Glutamatergic neuron (in vitro differentiated cells): ENCODE results near the gene PPP2R2B. TPM values are rescaled to one million over a fixed set of nuclear protein-coding genes. Genes with fewer than 3 reads are reported as not detected.
"Not testable (repeated sequence)": the region's sequence is repeated elsewhere in the genome, so short reads cannot be mapped to it uniquely, and the experiment has no call there.

Experiments
- DNase-seq: peaks from one replicate; pipeline ENCODE4 v3.0.0; 2022
- H3K27ac Mint-ChIP-seq: one replicate; pipeline ENCODE4 v1.8.0; 2020; ENCODE audit warnings: mild to moderate bottlenecking, mixed read lengths, inconsistent platforms; ENCODE audit not compliant: unreplicated experiment
- H3K27me3 Mint-ChIP-seq: one replicate; pipeline ENCODE4 v1.8.0; 2020; ENCODE audit warnings: mild to moderate bottlenecking, moderate library complexity, mixed read lengths, inconsistent platforms; ENCODE audit not compliant: unreplicated experiment
- H3K36me3 Mint-ChIP-seq: one replicate; pipeline ENCODE4 v1.8.0; 2020; ENCODE audit warnings: mild to moderate bottlenecking, mixed read lengths, inconsistent platforms; ENCODE audit not compliant: unreplicated experiment
- H3K4me1 Mint-ChIP-seq: one replicate; pipeline ENCODE4 v1.8.0; 2020; ENCODE audit warnings: mild to moderate bottlenecking, low read depth, mixed read lengths, inconsistent platforms; ENCODE audit not compliant: unreplicated experiment
- H3K4me3 Mint-ChIP-seq: one replicate; pipeline ENCODE4 v1.8.0; 2020; ENCODE audit warnings: mild to moderate bottlenecking, mixed read lengths, inconsistent platforms; ENCODE audit not compliant: unreplicated experiment
- H3K9me3 Mint-ChIP-seq: one replicate; pipeline ENCODE4 v1.8.0; 2020; ENCODE audit warnings: mild to moderate bottlenecking, moderate library complexity, mixed read lengths, inconsistent platforms; ENCODE audit not compliant: unreplicated experiment
- total RNA-seq: library from RNA; stranded (reverse); fragmentation: NEBNext Ultra II Directional; extraction: Animal tissue kit (Norgen Biotek cat#: 25700); gene quantifications from one replicate; pipeline ENCODE4 v1.2.1, GENCODE V29; 2021; ENCODE audit not compliant: unreplicated experiment
- TF ChIP-seq, protein P1 (sequence below): fragments of 200-600 bp; sonication (generic); IDR thresholded peaks from one replicate; pipeline ENCODE4 v1.5.0; 2021; ENCODE audit not compliant: partially characterized antibody, unreplicated experiment

The PPP2R2B gene
- total RNA-seq, 1 donor from 2014 or later: 11.4 TPM

DNA sequence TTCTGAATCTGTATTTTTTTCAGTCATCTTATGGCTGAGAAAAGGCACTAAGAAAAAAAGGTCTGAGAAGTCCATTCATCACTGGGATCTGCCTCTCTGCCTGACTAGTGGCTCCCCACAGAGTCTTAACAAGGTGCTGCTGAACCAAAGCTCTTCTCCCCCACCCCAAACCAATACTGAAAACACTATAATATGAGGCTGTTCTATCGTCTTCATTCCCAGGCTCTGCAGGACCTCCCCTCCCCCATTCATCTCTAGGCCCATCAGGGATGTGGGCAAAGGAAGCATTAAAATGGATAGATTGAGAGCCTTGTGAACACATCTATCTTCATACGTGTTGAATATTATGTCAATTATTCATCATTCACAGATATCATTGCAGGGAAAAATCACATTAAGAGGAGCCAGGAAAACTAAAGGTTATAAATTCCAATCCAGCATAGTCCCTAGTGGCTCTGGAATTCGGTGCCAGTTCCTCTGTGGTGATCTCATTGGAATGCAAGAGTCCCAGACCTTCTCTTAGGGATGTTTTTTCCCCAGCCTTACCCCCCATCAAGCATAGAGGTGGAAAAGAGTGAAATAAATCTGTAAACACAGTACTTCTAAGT lies 318.2 kb downstream of the PPP2R2B start:
- no peak for DNase-seq
- Mint-ChIP-seq H3K4me1 (peaks cover 5% of the 10 kb centered on the region), H3K9me3 (peaks cover 2% of the 10 kb centered on the region), H3K36me3 (peaks cover 10% of the 10 kb centered on the region), H3K27ac (no peak overlapping the region), H3K27me3 (no peaks in the 10 kb centered on the region), H3K4me3 (no peak overlapping the region)
- TF ChIP-seq, protein P1, sequence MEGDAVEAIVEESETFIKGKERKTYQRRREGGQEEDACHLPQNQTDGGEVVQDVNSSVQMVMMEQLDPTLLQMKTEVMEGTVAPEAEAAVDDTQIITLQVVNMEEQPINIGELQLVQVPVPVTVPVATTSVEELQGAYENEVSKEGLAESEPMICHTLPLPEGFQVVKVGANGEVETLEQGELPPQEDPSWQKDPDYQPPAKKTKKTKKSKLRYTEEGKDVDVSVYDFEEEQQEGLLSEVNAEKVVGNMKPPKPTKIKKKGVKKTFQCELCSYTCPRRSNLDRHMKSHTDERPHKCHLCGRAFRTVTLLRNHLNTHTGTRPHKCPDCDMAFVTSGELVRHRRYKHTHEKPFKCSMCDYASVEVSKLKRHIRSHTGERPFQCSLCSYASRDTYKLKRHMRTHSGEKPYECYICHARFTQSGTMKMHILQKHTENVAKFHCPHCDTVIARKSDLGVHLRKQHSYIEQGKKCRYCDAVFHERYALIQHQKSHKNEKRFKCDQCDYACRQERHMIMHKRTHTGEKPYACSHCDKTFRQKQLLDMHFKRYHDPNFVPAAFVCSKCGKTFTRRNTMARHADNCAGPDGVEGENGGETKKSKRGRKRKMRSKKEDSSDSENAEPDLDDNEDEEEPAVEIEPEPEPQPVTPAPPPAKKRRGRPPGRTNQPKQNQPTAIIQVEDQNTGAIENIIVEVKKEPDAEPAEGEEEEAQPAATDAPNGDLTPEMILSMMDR: no peak

DNA sequence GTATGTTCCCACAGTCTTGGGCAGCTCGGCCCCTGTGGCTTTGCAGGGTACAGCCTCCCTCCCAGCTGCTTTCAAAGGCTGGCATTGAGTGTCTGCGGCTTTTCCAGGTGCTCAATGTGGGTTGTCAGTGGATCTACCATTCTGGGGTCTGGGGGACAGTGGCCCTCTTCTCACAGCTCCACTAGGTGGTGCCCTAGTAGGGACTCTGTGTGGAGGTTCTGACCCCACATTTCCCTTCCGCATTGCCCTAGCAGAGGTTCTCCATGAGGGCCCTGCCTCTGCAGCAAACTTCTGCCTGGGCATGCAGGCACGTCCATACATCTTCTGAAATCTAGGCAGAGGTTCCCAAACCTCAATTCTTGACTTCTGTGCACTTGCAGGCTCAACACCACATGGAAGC lies 321.7 kb downstream of the PPP2R2B start:
- not testable (repeated sequence) for H3K27ac Mint-ChIP-seq, H3K9me3 Mint-ChIP-seq, H3K4me1 Mint-ChIP-seq, H3K4me3 Mint-ChIP-seq, DNase-seq, H3K36me3 Mint-ChIP-seq, H3K27me3 Mint-ChIP-seq

DNA sequence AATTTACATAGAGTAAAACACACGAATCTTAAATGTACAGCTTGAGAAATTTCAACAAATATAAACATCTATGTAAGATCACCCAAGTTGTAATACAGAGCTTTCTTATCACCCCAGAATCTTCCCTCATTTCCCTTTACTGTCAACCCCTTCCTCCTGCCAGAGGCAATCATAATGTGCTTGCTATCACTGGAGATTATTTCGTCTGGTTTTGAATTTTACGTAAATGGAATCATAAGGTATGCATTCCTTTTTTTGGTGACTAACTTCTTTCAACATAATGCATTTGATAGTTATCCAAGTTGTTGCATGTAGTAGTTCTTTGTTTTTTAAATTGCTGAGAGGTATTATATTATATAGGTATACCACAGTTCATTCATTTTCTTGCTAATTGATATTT lies 325.1 kb downstream of the PPP2R2B start:
- no peak overlapping the region for H3K27ac Mint-ChIP-seq
- H3K27me3 Mint-ChIP-seq: no peaks in the 10 kb centered on the region
- H3K4me1 Mint-ChIP-seq: peaks cover 6% of the 10 kb centered on the region
- DNase-seq: no peak
- H3K4me3 Mint-ChIP-seq: no peak overlapping the region
- TF ChIP-seq, protein P1: no peak
- peaks cover 2% of the 10 kb centered on the region for H3K9me3 Mint-ChIP-seq
- peaks cover 10% of the 10 kb centered on the region for H3K36me3 Mint-ChIP-seq

DNA sequence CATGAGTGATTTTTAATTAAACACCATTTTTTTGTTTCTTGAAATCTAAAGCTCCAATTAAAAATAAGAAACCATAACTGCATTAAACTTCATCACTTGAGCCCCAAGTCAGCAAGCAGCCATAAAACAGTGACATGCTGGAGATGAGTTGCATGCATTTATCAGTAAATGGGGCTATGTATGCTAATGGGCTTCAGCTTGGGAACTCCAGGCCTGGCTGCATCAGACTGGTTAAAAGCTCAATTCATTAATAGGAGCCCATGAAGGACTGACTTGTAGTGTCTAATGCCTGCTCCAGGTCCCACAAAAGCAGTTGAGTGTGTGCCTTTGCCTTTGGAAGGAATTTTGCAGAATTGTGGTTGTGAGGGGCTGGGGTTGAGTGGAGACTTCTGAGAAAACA lies 328.9 kb downstream of the PPP2R2B start:
- H3K9me3 Mint-ChIP-seq: no peaks in the 10 kb centered on the region
- TF ChIP-seq, protein P1: no peak
- H3K27me3 Mint-ChIP-seq: no peaks in the 10 kb centered on the region
- DNase-seq: no peak
- H3K36me3 Mint-ChIP-seq: no peaks in the 10 kb centered on the region
- no peak overlapping the region for H3K4me3 Mint-ChIP-seq
- peaks cover 7% of the 10 kb centered on the region for H3K4me1 Mint-ChIP-seq
- H3K27ac Mint-ChIP-seq: no peak overlapping the region

DNA sequence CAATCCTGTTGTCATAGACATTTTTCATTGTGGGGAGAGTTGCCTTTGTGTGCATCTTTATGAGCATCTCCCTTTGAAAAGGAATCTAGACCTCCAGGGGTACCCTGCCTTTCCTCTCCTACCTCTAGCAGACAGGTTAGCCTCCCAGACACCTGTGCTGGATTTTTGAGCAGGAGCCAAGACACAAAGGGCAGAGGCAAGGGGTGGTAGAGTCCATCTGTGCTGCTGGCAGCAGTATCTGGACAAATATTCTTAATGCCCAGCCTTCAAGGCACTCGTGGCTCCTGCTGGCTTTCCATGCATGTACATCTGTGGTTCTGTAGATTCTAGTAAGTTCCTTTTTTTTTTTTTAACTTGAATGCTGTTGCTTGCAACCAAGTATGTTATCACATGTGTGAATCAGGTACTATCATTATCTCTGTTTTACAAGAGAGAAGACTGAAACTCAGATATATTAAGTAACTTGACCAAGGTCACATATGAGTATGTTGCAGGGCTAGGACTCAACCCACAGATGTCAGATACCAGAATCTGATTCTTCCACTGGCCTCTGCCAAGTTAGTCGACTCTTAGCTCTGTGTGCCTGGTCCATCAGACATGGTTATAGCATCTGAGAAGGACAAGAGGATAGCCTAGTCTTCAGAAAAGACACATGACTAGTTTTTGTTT lies 329.6 kb downstream of the PPP2R2B start:
- peaks cover 7% of the 10 kb centered on the region for H3K4me1 Mint-ChIP-seq
- H3K27ac Mint-ChIP-seq: no peak overlapping the region
- H3K4me3 Mint-ChIP-seq: no peak overlapping the region
- H3K9me3 Mint-ChIP-seq: no peaks in the 10 kb centered on the region
- TF ChIP-seq, protein P1: no peak
- DNase-seq: no peak
- H3K27me3 Mint-ChIP-seq: no peaks in the 10 kb centered on the region
- H3K36me3 Mint-ChIP-seq: no peaks in the 10 kb centered on the region
